Brain microvascular endothelial cell (primary cell): ENCODE measurements around the gene PROZ.
A peak's percentile ranks its signal among the peaks of the same experiment; 100 is the strongest.

Experiments
- DNase-seq: peaks from one replicate; pipeline ENCODE4 v3.0.0-alpha.2; 2020
- H3K27ac ChIP-seq: fragments of 250-450 bp; sonication (Bioruptor Pico); 2 replicates; pipeline ENCODE4 v1.5.1; 2020; ENCODE audit warnings: mild to moderate bottlenecking, moderate library complexity
- H3K27me3 ChIP-seq: fragments of 250-450 bp; sonication (Bioruptor Pico); replicated peaks from 2 replicates; pipeline ENCODE4 v1.5.1; 2020; ENCODE audit warnings: mild to moderate bottlenecking
- H3K36me3 ChIP-seq: fragments of 250-450 bp; sonication (Bioruptor Pico); replicated peaks from 2 replicates; pipeline ENCODE4 v1.5.1; 2020; ENCODE audit warnings: mild to moderate bottlenecking
- H3K4me3 ChIP-seq: 2 replicates; pipeline ENCODE4 v1.5.1; 2011; ENCODE audit warnings: low read depth, mild to moderate bottlenecking, control low read depth, low read length, moderate library complexity
- in situ Hi-C: cut with HindIII; loops from 2 replicates; pipeline ENCODE4 v1.10.0; 2017; ENCODE audit warnings: low sequenced_read_pairs, low pct_ligation_motif_present
- TF ChIP-seq, protein P1 (sequence below): IDR thresholded peaks from 2 replicates; pipeline ENCODE4 v1.5.1; 2011; ENCODE audit warnings: low read depth, mild to moderate bottlenecking, moderate library complexity, low read length, control low read depth, inconsistent platforms; ENCODE audit errors: missing control alignments

Gene PROZ

DNA sequence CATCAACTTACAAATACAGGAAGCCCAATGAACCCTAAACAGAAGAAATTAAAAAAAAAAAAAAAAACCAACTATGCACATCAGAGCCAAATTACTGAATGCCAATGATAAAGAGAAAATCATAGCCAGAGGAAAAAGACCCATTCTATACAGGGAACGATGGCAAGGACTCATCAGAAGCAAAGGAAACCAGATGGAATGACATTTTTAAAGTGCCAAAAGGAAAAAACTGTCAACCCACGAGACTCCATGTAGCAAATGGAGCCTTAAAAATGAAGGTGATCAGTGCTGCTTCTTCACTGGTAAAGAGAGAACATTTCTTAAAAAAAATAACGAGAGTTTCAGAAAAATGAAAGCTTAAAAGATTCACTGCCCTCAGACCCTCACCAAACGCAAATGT lies 31.7 kb downstream of the PROZ start:
- no peak for DNase-seq
- in situ Hi-C loops, result no loop called here
- Histone ChIP-seq H3K27ac (no peak overlapping the region), H3K36me3 (peaks cover 26% of the 10 kb centered on the region), H3K4me3 (no peak overlapping the region), H3K27me3 (no peaks in the 10 kb centered on the region)
- TF ChIP-seq, protein P1, sequence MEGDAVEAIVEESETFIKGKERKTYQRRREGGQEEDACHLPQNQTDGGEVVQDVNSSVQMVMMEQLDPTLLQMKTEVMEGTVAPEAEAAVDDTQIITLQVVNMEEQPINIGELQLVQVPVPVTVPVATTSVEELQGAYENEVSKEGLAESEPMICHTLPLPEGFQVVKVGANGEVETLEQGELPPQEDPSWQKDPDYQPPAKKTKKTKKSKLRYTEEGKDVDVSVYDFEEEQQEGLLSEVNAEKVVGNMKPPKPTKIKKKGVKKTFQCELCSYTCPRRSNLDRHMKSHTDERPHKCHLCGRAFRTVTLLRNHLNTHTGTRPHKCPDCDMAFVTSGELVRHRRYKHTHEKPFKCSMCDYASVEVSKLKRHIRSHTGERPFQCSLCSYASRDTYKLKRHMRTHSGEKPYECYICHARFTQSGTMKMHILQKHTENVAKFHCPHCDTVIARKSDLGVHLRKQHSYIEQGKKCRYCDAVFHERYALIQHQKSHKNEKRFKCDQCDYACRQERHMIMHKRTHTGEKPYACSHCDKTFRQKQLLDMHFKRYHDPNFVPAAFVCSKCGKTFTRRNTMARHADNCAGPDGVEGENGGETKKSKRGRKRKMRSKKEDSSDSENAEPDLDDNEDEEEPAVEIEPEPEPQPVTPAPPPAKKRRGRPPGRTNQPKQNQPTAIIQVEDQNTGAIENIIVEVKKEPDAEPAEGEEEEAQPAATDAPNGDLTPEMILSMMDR, result no peak

DNA sequence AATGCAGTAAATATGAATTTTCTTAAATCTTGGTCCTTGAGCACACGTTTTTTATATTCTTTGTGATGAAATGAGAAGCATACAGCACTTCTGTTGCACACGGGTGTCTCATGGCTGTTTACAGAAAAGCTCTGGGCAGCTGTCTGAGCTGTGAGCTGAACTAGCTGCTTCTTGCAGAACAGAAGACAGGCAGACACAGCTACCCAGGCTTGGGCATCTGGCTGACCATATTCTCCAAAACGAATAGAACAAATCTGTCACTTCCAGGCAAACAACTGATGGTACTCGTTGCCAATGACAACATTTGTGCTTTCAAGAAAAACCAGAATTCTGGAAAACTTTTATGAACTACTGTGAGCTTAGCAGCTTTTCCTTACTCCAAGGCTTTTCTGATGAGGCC lies 33.8 kb downstream of the PROZ start:
- DNase-seq, result no peak
- in situ Hi-C loops, result no loop called here
- Histone ChIP-seq H3K36me3 (peaks cover 45% of the 10 kb centered on the region), H3K27ac (no peak overlapping the region), H3K4me3 (no peak overlapping the region), H3K27me3 (no peaks in the 10 kb centered on the region)
- TF ChIP-seq, protein P1, result no peak

DNA sequence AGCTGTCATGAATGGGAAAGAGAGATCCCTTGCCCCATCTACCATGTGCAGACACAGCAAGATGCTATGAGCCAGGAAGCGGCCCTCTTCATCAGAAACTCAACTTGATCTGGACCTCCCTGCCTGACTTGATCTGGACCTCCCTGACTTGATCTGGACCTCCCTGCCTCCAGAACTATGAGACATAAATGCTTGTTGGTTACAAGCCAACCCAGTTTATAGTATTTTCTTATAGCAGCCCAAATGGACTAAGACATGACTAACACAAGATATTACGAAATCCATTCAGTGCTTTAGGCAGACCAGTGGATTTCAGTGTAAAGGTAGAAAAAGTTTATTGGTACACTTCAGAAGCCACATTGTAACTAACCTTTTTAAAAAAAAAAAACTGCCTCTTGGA lies 34.5 kb downstream of the PROZ start:
- peaks cover 48% of the 10 kb centered on the region for H3K36me3 ChIP-seq
- TF ChIP-seq, protein P1, result no peak

DNA sequence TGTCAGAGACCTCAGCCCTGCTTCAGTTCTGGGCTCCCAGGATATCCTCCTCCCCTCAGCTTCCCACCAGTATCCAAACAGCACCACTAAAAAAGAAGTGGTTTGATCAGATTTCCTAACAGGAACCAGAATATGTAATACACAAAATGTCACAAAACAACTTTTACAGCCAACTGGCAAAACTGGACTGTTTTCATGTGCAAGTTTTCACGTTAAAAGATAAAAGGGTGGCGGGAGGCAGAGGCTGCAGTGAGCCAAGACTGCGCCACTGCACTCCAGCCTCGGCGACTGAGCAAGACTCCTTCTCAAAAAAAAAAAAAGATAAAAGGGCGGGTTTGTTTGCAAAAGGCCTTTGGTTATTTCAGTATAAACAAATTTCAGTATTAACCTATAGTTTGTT lies 36.9 kb downstream of the PROZ start:
- peaks cover 53% of the 10 kb centered on the region for H3K36me3 ChIP-seq
- in situ Hi-C loops, result no loop called here
- no peak overlapping the region for H3K27ac ChIP-seq
- DNase-seq, result no peak
- TF ChIP-seq, protein P1, result no peak
- no peaks in the 10 kb centered on the region for H3K27me3 ChIP-seq
- H3K4me3 ChIP-seq, result no peak overlapping the region

More for the DNA sequence above, 34.5 kb downstream of the PROZ start:
- Histone ChIP-seq H3K4me3 (no peak overlapping the region), H3K27ac (no peak overlapping the region), H3K27me3 (no peaks in the 10 kb centered on the region)
- DNase-seq, result peak; percentile 26
- in situ Hi-C loops, result no loop called here

DNA sequence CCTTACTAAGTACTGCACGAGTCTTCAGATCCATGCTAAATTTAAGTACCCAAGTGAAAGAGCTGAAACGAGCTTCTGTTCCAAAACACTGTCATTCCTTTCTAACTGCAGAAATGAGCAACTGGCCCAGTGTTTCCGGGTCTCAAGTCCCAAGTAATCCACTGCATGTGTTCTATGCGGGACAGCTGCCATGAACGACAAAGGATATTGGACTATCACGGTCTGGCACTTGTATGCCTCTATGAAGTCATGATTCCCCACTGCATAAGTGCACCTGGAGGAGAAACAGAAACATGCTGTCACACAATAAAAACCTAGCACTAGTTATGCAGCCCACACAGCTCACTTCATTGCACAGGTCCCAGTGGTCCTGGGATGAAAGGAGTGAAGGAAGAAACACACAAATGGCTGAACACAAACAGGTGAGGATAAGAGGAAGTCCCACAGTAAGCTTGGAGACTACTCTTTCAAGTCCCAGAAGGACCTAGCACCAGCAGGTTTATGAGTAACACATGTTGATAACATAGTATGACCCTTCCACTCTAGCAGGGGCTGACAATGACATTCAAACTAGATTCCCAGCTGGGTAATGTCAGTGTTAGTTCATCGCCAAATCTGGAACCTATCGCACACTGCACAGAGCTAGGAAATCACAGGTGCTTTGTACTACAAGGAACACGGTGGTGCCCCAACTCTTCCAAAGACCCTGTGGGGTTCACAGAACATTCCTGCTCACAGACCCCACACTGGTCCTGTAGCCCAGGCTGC lies 38.7 kb downstream of the PROZ start:
- TF ChIP-seq, protein P1, result no peak
- no peak for DNase-seq
- in situ Hi-C loops, result no loop called here
- Histone ChIP-seq H3K27ac (no peak overlapping the region), H3K27me3 (no peaks in the 10 kb centered on the region), H3K4me3 (no peak overlapping the region), H3K36me3 (peaks cover 53% of the 10 kb centered on the region)

DNA sequence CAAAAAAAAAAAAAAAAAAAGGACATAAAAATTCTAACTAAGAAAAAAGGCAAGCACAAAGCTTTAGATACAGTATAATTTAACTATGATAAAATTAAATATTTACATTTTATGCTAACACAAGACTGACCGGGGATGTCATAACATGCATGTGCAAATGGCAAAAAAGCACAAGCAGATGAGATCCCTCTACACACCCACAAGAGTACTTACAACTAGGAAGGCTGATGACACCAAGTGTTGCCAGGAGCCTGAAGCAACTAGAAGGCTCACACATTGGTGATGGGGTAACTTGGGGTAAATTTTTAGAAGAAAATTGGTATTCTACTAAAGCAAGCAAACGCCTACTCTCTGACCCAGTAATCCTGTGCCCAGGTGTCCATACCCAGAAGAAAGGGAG lies 43.4 kb downstream of the PROZ start:
- H3K4me3 ChIP-seq, result no peak overlapping the region
- H3K27ac ChIP-seq, result no peak overlapping the region
- H3K27me3 ChIP-seq, result no peaks in the 10 kb centered on the region
- in situ Hi-C loops, result no loop called here
- no peak for DNase-seq
- TF ChIP-seq, protein P1, result no peak
- peaks cover 20% of the 10 kb centered on the region for H3K36me3 ChIP-seq
